Stimulated activated effector memory CD8-positive, alpha-beta T cell treated with anti-CD3 and anti-CD28 coated beads, Interleukin-12 subunit alpha, Interleukin-12 subunit beta, amount 100 ng/mL, for 72 hours (primary cell): ENCODE results near the gene COL23A1.

Experiments used
- ATAC-seq: fragments of 150-1000 bp; cut with Tn5 transposase; 2 replicates; pipeline ENCODE4 v1.10.0; 2021
- DNase-seq, 2 donors: peaks; one replicate each; pipeline ENCODE4 v3.0.0; 2021 to 2022; ENCODE audit warnings: low spot score in 2 of 2
- H3K27ac Mint-ChIP-seq: one replicate; pipeline ENCODE4 v1.8.0; 2022; ENCODE audit warnings: mild to moderate bottlenecking, mixed read lengths
- H3K36me3 Mint-ChIP-seq: one replicate; pipeline ENCODE4 v1.8.0; 2022; ENCODE audit warnings: mild to moderate bottlenecking, mixed read lengths
- H3K4me1 Mint-ChIP-seq: one replicate; pipeline ENCODE4 v1.8.0; 2022; ENCODE audit warnings: mixed read lengths
- H3K4me3 Mint-ChIP-seq: one replicate; pipeline ENCODE4 v1.8.0; 2022; ENCODE audit warnings: mild to moderate bottlenecking, mixed read lengths
- H3K9me3 Mint-ChIP-seq: one replicate; pipeline ENCODE4 v1.8.0; 2022; ENCODE audit warnings: mixed read lengths

The COL23A1 gene

DNA sequence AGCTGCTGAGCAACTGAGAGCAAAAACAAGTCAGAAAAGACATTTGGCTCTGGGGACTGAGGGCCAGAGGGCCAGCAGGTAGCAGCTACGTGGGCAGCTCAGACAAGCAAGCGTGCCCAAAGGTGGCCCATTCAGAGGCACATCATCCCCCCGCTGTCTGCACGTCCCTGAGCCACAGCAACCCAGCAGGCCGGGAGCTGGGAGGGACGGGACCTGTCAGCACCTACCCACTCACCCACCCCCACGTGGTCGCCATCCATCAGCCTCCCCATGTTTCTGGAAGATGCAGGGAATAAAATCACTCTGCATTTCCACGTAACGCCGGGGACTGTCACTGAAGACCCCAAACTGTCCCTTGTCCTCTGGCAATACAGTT is 167.8 kb downstream of the COL23A1 start:
- H3K9me3 Mint-ChIP-seq: no peaks in the 10 kb centered on the region
- DNase-seq (no peak), ATAC-seq (no peak)
- H3K4me1 Mint-ChIP-seq: peaks cover 2% of the 10 kb centered on the region
- H3K27ac Mint-ChIP-seq: no peak overlapping the region
- no peak overlapping the region for H3K4me3 Mint-ChIP-seq
- H3K36me3 Mint-ChIP-seq: no peaks in the 10 kb centered on the region

DNA sequence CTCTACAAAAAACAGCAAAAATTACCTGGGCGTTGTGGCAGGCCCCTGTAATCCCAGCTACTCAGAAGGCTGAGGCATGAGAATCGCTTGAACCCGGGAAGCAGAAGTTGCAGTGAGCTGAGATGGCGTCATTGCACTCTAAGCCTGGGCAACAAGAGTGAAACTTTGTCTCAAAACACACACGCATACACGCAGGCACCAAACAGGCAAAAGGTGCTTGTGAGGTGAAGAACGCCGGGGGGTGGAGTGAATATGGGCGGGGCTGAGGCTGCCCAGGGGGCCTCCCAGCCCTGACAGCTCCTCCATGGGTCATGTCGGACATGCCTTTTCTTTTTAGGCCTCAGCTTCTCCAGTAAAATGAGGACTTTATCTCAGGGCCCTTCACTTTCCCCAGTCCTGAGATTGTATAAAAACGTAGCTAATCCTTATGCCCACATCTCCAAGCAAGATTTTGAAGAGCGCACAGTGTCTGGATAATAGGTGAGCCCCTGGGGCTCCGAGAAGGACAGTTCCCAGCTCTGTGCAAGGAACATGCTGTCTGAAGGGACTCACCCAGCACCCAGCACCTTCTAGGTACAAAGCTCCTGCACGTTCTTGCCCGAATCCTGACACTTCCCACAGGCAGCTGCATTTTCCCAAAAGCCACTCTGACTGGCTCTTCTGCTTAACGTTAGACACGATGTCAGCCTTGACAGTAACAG is 168.3 kb downstream of the COL23A1 start:
- no peaks in the 10 kb centered on the region for H3K36me3 Mint-ChIP-seq
- DNase-seq: no peak
- no peak overlapping the region for H3K27ac Mint-ChIP-seq
- peaks cover 6% of the 10 kb centered on the region for H3K4me1 Mint-ChIP-seq
- ATAC-seq: no peak
- H3K4me3 Mint-ChIP-seq: no peak overlapping the region
- no peaks in the 10 kb centered on the region for H3K9me3 Mint-ChIP-seq

DNA sequence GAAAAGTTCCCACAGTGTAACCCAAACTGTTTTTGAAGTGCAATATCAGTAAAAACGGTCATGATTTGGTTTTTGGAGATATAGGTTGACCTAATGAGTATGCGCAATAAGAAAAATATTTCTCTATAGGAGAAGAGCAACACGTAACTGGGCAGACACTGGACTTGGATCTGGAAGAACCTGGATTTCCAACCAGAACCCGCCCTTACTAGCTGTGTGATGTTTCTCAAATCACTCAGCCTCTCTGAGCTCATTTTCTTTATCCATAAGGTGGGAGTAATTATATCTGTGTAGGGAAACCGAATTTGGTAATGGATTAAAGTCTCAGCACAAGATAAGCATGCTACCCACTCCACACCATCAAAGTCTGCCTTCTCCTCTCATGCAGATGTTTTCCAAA is 169.1 kb downstream of the COL23A1 start:
- ATAC-seq (no peak), DNase-seq (no peak)
- Mint-ChIP-seq H3K36me3 (no peaks in the 10 kb centered on the region), H3K4me3 (no peak overlapping the region), H3K27ac (no peak overlapping the region), H3K9me3 (no peaks in the 10 kb centered on the region), H3K4me1 (peaks cover 6% of the 10 kb centered on the region)

DNA sequence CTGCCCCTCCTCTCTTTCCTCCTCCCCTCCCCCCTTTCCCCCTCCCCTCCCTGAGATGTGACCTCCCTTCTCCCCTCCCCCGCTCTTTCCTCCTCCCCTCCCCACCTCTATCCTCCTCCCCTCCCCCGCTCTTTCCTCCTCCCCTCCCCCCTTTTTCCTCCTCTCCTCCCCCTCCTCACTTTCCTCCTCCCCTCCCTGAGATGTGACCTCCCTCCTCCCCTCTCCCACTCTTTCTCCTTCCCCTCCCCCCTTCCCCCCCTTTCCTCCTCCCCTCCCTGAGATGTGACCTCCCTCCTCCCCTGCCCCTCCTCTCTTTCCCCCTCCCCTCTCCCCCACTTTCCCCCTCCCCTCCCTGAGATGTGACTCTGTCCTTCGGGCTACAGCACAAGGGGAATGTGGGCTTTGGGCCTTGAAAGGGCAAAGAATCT is 169.8 kb downstream of the COL23A1 start:
- H3K4me1 Mint-ChIP-seq: peaks cover 6% of the 10 kb centered on the region
- no peaks in the 10 kb centered on the region for H3K9me3 Mint-ChIP-seq
- no peaks in the 10 kb centered on the region for H3K36me3 Mint-ChIP-seq
- DNase-seq (no peak), ATAC-seq (no peak)
- H3K27ac Mint-ChIP-seq: no peak overlapping the region
- no peak overlapping the region for H3K4me3 Mint-ChIP-seq

DNA sequence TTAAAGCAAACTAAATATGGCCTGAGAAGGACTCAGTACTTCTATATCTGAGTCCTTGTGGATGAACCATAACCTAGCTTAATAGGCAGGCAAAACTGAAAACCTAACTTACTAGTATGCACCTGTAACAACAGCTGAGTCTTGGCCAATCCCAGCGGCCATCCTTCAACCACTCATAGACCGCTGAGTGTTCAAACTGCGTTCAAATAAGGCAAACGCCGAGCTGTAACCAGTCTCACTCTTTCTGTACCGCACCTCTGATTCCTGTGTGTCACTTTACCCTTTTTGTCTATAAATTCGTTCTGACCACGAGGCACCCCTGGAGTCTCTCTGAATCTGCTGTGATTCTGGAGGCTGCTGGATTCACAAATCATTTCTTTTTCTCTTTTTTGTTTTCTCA is 170.5 kb downstream of the COL23A1 start:
- DNase-seq (no peak), ATAC-seq (no peak)
- peaks cover 6% of the 10 kb centered on the region for H3K4me1 Mint-ChIP-seq
- H3K9me3 Mint-ChIP-seq: no peaks in the 10 kb centered on the region
- no peak overlapping the region for H3K4me3 Mint-ChIP-seq
- no peak overlapping the region for H3K27ac Mint-ChIP-seq
- H3K36me3 Mint-ChIP-seq: no peaks in the 10 kb centered on the region

DNA sequence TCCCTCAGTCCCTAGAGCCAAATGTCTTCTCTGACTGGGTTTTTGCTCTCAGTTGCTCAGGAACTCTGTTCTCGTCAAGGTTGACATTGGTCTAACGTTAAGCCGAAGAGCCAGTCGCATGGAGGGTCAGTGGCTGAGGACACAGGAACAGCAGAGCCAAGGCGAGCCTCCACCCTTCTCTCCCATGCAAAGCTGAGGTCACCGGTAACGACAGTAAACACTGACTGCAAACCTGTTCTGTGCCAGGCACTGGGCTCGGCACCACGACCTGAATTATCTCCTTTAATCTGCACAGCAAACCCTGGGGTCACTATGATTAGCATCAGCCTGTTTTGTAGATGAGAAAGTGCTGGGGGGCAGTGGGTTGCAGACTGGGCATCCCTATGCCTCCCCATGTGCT is 171.0 kb downstream of the COL23A1 start:
- DNase-seq: no peak
- Mint-ChIP-seq H3K9me3 (no peaks in the 10 kb centered on the region), H3K36me3 (no peaks in the 10 kb centered on the region), H3K27ac (no peak overlapping the region), H3K4me3 (no peak overlapping the region), H3K4me1 (peaks cover 6% of the 10 kb centered on the region)
- ATAC-seq: no peak

DNA sequence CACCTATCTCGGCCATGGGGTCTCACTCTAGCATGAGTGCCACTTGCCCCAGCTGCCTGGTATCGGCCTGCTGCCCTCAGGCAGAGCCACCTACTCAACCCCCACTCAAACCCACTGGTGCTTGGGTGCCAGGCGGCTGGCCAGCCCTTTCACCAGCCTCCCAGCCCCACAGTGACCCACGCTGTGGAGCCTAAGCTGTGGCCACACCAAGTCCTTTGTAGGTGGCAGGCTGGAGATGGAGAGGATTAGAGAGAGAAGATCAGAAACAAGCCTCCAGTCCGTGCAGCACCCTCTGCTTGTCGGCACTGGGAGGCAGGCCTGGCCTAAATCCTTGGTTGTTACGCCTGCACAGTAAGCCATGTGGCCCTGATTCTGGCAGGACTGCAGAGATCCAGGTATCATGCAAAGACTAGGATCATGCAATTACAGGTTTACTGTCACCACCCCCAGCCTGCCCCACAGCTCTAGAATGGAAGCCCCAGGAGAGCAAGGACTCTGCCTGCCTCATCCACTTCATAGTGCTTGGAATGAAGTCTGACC is 171.7 kb downstream of the COL23A1 start:
- Mint-ChIP-seq H3K4me3 (no peak overlapping the region), H3K4me1 (peaks cover 6% of the 10 kb centered on the region), H3K9me3 (no peaks in the 10 kb centered on the region), H3K27ac (no peak overlapping the region), H3K36me3 (no peaks in the 10 kb centered on the region)
- ATAC-seq: no peak
- DNase-seq: no peak

DNA sequence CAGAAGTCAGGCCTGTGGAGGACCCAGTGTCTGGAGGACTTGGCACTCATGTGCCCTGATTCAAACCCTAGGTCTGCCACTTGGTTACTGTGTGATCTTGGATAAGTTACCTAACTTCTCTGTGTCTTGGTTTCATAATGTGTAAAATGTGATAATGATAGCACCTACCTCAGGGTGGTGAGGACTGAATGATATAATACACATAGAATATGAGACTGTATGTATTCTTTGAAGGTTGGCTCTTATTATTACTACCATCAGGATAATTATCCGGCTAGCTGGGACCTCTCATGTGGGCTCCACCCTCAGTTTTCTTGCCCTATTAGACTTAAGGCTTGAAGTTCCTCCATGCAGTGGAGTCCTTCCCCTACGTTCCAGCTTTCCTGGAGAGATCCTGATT is 172.2 kb downstream of the COL23A1 start:
- Mint-ChIP-seq H3K9me3 (no peaks in the 10 kb centered on the region), H3K36me3 (no peaks in the 10 kb centered on the region), H3K27ac (no peak overlapping the region), H3K4me3 (no peak overlapping the region), H3K4me1 (peaks cover 6% of the 10 kb centered on the region)
- ATAC-seq (no peak), DNase-seq (no peak)

DNA sequence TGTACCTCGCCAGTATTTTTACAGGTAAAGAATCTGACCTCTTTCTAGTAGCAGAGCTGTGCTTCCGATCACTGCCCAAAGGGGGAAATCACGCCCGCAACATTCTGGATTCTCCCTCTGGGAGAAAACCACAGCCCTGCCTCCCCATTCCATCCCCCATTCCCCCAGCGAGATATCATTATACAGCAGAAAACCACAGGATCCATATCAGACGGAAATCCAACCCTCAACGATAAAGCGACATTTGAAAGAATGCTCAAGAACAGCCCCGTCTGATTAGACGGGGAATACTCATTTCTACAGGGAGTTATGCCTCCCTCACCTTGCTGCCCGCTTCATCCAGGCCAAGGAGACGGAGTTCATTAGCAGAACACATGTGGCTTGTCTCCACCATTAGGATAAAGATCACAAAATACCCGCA is 172.8 kb downstream of the COL23A1 start:
- H3K36me3 Mint-ChIP-seq: no peaks in the 10 kb centered on the region
- no peak for DNase-seq
- no peak overlapping the region for H3K27ac Mint-ChIP-seq
- H3K9me3 Mint-ChIP-seq: no peaks in the 10 kb centered on the region
- H3K4me3 Mint-ChIP-seq: no peak overlapping the region
- H3K4me1 Mint-ChIP-seq: peaks cover 6% of the 10 kb centered on the region
- ATAC-seq: no peak

DNA sequence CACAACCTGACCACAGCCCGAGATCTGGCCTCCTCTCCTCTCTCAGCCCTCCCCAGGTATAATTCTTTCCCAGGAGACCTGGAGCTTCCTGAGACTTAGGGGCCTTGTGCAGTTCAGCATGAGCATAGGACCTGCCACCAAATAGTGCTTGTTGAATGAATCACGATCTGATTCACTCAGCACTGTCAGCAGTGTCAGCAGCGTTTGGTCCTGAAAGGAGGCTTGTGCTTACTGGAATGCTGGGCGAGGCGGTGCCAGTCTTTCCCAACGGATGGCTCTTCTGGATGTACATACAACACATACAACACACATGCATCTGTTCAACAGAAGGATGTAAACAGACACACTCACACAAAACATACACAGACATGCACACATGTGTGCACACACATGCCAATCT is 173.3 kb downstream of the COL23A1 start:
- H3K4me1 Mint-ChIP-seq: peaks cover 6% of the 10 kb centered on the region
- H3K36me3 Mint-ChIP-seq: no peaks in the 10 kb centered on the region
- H3K27ac Mint-ChIP-seq: no peak overlapping the region
- H3K4me3 Mint-ChIP-seq: no peak overlapping the region
- no peak for DNase-seq
- H3K9me3 Mint-ChIP-seq: no peaks in the 10 kb centered on the region
- ATAC-seq: no peak

DNA sequence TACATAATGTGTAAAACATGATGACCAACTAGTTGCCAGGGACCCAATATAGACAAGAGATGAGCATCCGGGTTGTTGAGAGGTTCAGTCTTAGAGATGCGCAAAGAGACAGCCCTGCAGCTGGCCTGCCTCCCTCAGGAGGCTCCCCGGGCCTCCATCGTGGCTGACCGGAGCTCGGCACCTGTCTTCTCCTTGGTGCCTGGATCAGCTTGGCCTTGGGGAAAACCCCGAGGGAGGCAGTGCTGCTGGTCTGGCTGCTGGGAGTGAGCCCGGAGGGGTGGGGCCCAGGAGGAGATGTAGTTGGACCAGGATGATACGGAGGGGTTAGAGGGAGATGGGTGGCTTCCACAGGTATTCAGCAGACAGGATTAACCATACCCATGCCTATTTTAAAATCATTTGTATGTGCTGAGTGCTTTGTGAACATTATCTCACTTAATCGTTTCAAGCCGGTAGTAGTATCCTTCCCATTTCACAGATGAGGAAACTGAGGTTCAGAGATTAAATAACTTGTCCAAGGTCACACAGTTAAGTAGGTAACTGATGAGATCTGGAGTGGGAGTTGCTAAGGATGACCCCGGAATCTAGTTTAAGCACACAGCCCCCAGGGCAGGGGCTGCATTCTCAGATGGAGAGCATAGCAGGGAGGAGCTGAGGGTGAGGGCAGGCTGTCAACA is 173.8 kb downstream of the COL23A1 start:
- no peak for DNase-seq
- Mint-ChIP-seq H3K36me3 (no peaks in the 10 kb centered on the region), H3K27ac (no peak overlapping the region), H3K4me3 (no peak overlapping the region), H3K4me1 (peaks cover 6% of the 10 kb centered on the region), H3K9me3 (no peaks in the 10 kb centered on the region)
- ATAC-seq: no peak

DNA sequence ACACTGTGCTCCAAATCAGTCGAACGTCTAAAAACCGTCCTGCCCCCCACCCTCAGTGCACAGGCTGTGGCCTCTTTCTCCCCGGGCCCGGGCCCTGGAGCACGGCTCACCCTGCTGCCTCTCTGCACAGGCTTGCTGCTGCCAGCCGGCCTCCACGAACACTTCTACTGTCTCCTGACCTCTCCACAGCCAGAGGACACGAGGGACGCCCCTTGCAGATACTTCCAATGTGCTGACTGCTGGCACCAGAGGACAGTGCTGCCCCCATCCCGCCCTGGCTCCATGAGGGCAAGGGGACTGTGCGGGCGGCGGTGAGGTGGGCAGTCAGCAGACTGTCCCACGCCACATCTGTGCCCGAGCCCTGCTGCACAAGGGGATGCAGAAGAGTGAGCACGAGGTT is 174.8 kb downstream of the COL23A1 start:
- Mint-ChIP-seq H3K9me3 (no peaks in the 10 kb centered on the region), H3K27ac (no peak overlapping the region), H3K36me3 (no peaks in the 10 kb centered on the region), H3K4me3 (no peak overlapping the region), H3K4me1 (peaks cover 6% of the 10 kb centered on the region)
- no peak for DNase-seq
- ATAC-seq: no peak

DNA sequence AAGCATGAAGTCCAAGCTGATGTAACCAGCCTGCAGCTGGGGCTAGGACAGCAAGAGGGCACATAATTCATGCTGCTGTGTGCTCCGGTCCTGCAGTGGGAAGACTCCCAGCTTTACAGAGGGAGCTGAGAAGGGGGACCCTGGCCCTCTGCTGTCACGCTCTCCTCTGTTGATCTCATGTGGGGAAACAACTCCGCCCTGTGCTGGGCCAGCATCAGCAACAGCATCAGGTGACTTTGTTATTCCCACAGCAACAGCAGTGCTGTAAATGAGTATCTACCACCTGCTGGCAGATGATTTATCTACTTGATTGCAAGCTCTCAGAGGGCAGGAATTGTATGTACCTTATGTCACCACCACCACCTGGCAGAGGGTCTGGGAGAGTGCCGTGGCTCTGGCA is 176.2 kb downstream of the COL23A1 start:
- Mint-ChIP-seq H3K9me3 (no peaks in the 10 kb centered on the region), H3K36me3 (no peaks in the 10 kb centered on the region), H3K4me1 (peaks cover 6% of the 10 kb centered on the region), H3K4me3 (no peak overlapping the region), H3K27ac (no peak overlapping the region)
- ATAC-seq (no peak), DNase-seq (no peak)

DNA sequence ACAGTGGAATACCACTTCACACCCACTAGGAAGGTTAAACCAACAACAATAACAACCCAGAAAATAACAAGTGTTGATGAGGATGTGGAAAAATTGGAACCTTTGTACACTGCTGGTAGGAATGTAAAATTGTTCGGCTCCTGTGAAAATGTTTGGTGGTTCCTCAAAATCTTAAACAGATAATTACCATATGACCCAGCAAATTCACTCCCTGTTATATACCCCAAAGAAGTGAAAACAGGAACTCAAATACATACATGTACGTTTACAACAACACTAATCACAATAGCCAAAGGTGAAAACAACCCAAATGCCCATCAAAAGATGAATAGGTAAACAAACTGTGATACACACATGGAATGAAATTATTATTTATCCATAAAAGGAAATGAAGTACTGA is 179.1 kb downstream of the COL23A1 start:
- ATAC-seq: no peak
- H3K27ac Mint-ChIP-seq: no peak overlapping the region
- peaks cover 10% of the 10 kb centered on the region for H3K9me3 Mint-ChIP-seq
- H3K36me3 Mint-ChIP-seq: no peaks in the 10 kb centered on the region
- no peak overlapping the region for H3K4me3 Mint-ChIP-seq
- no peak for DNase-seq
- no peaks in the 10 kb centered on the region for H3K4me1 Mint-ChIP-seq

DNA sequence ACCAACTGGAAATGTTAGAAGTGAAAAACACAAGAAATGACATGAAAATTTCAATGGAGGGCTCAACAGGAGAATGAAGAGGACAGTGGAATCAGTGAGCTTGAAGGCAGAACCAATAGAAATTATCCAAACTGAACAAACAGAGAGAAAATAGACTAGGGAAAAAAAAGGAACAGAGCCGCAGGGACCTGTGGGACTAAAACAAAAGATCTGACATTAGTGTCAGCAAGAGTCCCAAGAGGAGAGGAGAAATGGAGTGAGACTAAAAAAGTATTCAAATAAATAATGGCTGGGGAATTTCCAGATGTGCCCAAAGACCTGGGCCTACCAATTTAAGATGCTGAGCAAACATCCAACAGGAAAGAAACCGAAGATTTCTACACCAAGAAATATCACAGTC is 182.5 kb downstream of the COL23A1 start:
- Mint-ChIP-seq H3K36me3 (no peaks in the 10 kb centered on the region), H3K27ac (no peak overlapping the region), H3K4me3 (no peak overlapping the region), H3K4me1 (no peaks in the 10 kb centered on the region), H3K9me3 (peaks cover 12% of the 10 kb centered on the region)
- DNase-seq (no peak), ATAC-seq (no peak)

DNA sequence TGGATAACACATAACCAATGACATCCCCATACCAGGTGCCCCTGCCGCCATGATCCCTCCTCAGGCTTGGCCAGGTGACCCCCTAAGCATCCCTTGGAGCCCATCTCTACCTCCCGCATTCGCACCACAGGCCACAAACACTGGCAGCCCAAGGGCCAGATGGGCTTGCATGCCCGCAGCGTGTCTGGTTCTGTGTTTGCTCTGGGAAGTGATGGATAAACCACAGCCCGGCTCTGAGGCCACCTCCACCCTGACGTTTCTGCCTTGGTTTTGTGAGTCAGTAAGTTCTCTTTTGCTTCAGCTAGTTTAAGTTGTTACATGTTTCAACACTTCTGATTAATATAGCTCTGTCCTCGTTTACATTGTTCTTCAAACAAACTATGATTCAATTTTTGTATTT is 185.2 kb downstream of the COL23A1 start:
- Mint-ChIP-seq H3K4me3 (no peak overlapping the region), H3K4me1 (no peaks in the 10 kb centered on the region), H3K27ac (no peak overlapping the region), H3K36me3 (no peaks in the 10 kb centered on the region), H3K9me3 (peaks cover 12% of the 10 kb centered on the region)
- no peak for ATAC-seq
- DNase-seq: no peak
